HEK293 (cell line): ENCODE measurements around the gene ZNF629.

Experiments
- CTCF ChIA-PET: fragments of 350-600 bp; formaldehyde crosslinking; extraction: SDS; loops from one replicate; lab custom pipeline; 2021; ENCODE audit warnings: antibody characterized with exemption; lab: Yijun Ruan, JAX
- POLR2A ChIA-PET: fragments of 300-600 bp; formaldehyde crosslinking; extraction: SDS; loops from one replicate; lab custom pipeline; 2020; ENCODE audit warnings: antibody characterized with exemption, inconsistent platforms; lab: Yijun Ruan, JAX
- H3K27ac ChIP-seq: fragments of 200-500 bp; sonication (Bioruptor generic); 2 replicates; pipeline ENCODE4 v1.5.1; 2014; ENCODE audit warnings: low read depth, low read length, control low read depth, inconsistent platforms; ENCODE audit errors: extremely low read depth
- H3K36me3 ChIP-seq, 2 experiments: fragments of 200-500 bp in 1 of 2; sonication (Bioruptor generic) in 1 of 2; 1 replicate in 1 of 2; 2 replicates in 1 of 2; pipeline ENCODE4 v1.5.1; 2014 to 2017; ENCODE audit warnings: inconsistent platforms in 2 of 2, low read length in 2 of 2; ENCODE audit not compliant: control insufficient read depth in 2 of 2, insufficient read depth in 1 of 2
- H3K4me1 ChIP-seq: fragments of 200-500 bp; sonication (Bioruptor generic); 2 replicates; pipeline ENCODE4 v1.5.1; 2014; ENCODE audit warnings: mild to moderate bottlenecking, low read length, inconsistent platforms; ENCODE audit not compliant: control insufficient read depth, insufficient read depth
- H3K4me3 ChIP-seq: 2 replicates; pipeline ENCODE4 v1.5.1; 2011; ENCODE audit warnings: low read depth, mild to moderate bottlenecking, control low read depth, low read length, moderate library complexity
- H3K9me3 ChIP-seq: fragments of 200-500 bp; sonication (Bioruptor generic); 2 replicates; pipeline ENCODE4 v1.5.1; 2014; ENCODE audit warnings: low read depth, low read length, inconsistent platforms; ENCODE audit not compliant: control insufficient read depth, insufficient read depth
- BCL11A ChIP-seq: fragments of 450-650 bp; formaldehyde crosslinking; IDR thresholded peaks from 2 replicates; pipeline ENCODE4 v1.5.1; 2016; ENCODE audit warnings: low read depth, missing biosample characterization, missing genetic modification characterization
- EGR2 ChIP-seq: fragments of 450-650 bp; formaldehyde crosslinking; IDR thresholded peaks from 2 replicates; pipeline ENCODE4 v1.5.1; 2016; ENCODE audit warnings: low read depth, missing biosample characterization, missing genetic modification characterization
- HIC1 ChIP-seq: fragments of 450-650 bp; formaldehyde crosslinking; IDR thresholded peaks from 2 replicates; pipeline ENCODE4 v1.5.1; 2016; ENCODE audit warnings: missing biosample characterization, missing genetic modification characterization
- MYNN ChIP-seq: fragments of 450-650 bp; formaldehyde crosslinking; IDR thresholded peaks from 2 replicates; pipeline ENCODE4 v1.5.1; 2016; ENCODE audit warnings: missing biosample characterization, missing genetic modification characterization, borderline replicate concordance
- PBX3 ChIP-seq: sonication (generic); formaldehyde crosslinking; IDR thresholded peaks from 2 replicates; pipeline ENCODE4 v1.8.1; 2022; ENCODE audit warnings: mild to moderate bottlenecking, moderate library complexity, missing genetic modification reagents
- PRDM1 ChIP-seq: fragments of 450-650 bp; formaldehyde crosslinking; IDR thresholded peaks from 2 replicates; pipeline ENCODE4; 2016; ENCODE audit warnings: missing biosample characterization, missing genetic modification characterization
- ZFP37 ChIP-seq: fragments of 450-650 bp; formaldehyde crosslinking; IDR thresholded peaks from 2 replicates; pipeline ENCODE4 v1.5.1; 2016; ENCODE audit warnings: missing biosample characterization, missing genetic modification characterization
- ZNF174 ChIP-seq: fragments of 450-650 bp; formaldehyde crosslinking; IDR thresholded peaks from 2 replicates; pipeline ENCODE4 v1.5.0; 2017; ENCODE audit warnings: missing biosample characterization, mild to moderate bottlenecking, missing genetic modification characterization
- ZNF221 ChIP-seq: fragments of 450-650 bp; formaldehyde crosslinking; IDR thresholded peaks from 2 replicates; pipeline ENCODE4 v1.5.1; 2017; ENCODE audit warnings: missing biosample characterization, missing genetic modification characterization, borderline replicate concordance
- ZNF223 ChIP-seq: fragments of 450-650 bp; formaldehyde crosslinking; IDR thresholded peaks from 2 replicates; pipeline ENCODE4 v1.5.1; 2016; ENCODE audit warnings: missing biosample characterization, missing genetic modification characterization
- ZNF292 ChIP-seq: fragments of 450-650 bp; formaldehyde crosslinking; IDR thresholded peaks from 2 replicates; pipeline ENCODE4 v1.5.1; 2016; ENCODE audit warnings: low read depth, missing biosample characterization, missing genetic modification characterization, borderline replicate concordance
- ZNF555 ChIP-seq: fragments of 450-650 bp; formaldehyde crosslinking; conservative IDR thresholded peaks from 2 replicates; pipeline ENCODE4 v1.5.1; 2017; ENCODE audit warnings: missing biosample characterization, mild to moderate bottlenecking, missing genetic modification characterization, inconsistent platforms
- ZNF600 ChIP-seq: fragments of 450-650 bp; formaldehyde crosslinking; IDR thresholded peaks from 2 replicates; pipeline ENCODE4 v1.5.1; 2016; ENCODE audit warnings: missing biosample characterization, missing genetic modification characterization
- ZNF624 ChIP-seq: fragments of 450-650 bp; formaldehyde crosslinking; IDR thresholded peaks from 2 replicates; pipeline ENCODE4 v1.5.1; 2017; ENCODE audit warnings: missing biosample characterization, missing genetic modification characterization
- ZNF677 ChIP-seq: fragments of 450-650 bp; IDR thresholded peaks from 2 replicates; pipeline ENCODE4 v1.5.0; 2018; ENCODE audit warnings: missing biosample characterization, mild to moderate bottlenecking, missing genetic modification characterization, moderate library complexity
- ZNF776 ChIP-seq: fragments of 450-650 bp; formaldehyde crosslinking; IDR thresholded peaks from 2 replicates; pipeline ENCODE4 v1.5.0; 2017; ENCODE audit warnings: missing biosample characterization, missing genetic modification characterization, borderline replicate concordance
- ZNF791 ChIP-seq: fragments of 450-650 bp; formaldehyde crosslinking; IDR thresholded peaks from 2 replicates; pipeline ENCODE4 v1.5.1; 2016; ENCODE audit warnings: missing biosample characterization, missing genetic modification characterization

Gene ZNF629

GRCh38 chr16:30737794-30738648, 49.0 kb downstream of the ZNF629 start:
- H3K27ac ChIP-seq, result no peak overlapping the region
- peaks cover 48 to 93% of the 10 kb centered on the region in 2 experiments; a peak in 2 of 3 replicates for H3K36me3 ChIP-seq
- POLR2A ChIA-PET, result interaction anchor here (1.2 to 3.8 kb wide), 2 partner anchors 8 to 10 kb away, joined by 3 to 25 read pairs; partner anchors contain the start of gene PHKG2

GRCh38 chr16:30736995-30737793, 49.8 kb downstream of the ZNF629 start:
- Histone ChIP-seq H3K4me3 (no peak overlapping the region), H3K27ac (no peak overlapping the region), H3K4me1 (no peaks in the 10 kb centered on the region), H3K36me3 (peaks cover 55 to 94% of the 10 kb centered on the region in 2 experiments; a peak in 2 of 3 replicates), H3K9me3 (no peaks in the 10 kb centered on the region)
- ChIA-PET POLR2A (interaction anchor here (3.8 kb wide), 1 partner anchor 11 kb away, joined by 25 read pairs; the partner anchor contains the start of gene PHKG2), CTCF (no interaction called here)
- peak; percentile 76 for TF ChIP-seq ZNF600
- TF ChIP-seq ZNF221 (tag by site-specific recombination), result no peak
- peak; percentile 93 for TF ChIP-seq ZNF223 (tag by site-specific recombination)
- no peak for TF ChIP-seq ZNF555
- no peak for TF ChIP-seq PRDM1 (tag by site-specific recombination)
- 0 out of 2 replicates have a peak, but pooled peaks have one; percentile 30 for TF ChIP-seq HIC1
- TF ChIP-seq ZNF791, result no peak

More at GRCh38 chr16:30737794-30738648, 49.0 kb downstream of the ZNF629 start:
- no peaks in the 10 kb centered on the region for H3K4me1 ChIP-seq
- CTCF ChIA-PET, result interaction anchor here (1.1 kb wide), 1 partner anchor 10 kb away, joined by 3 read pairs; the partner anchor contains the start of gene PHKG2
- no peak overlapping the region for H3K4me3 ChIP-seq
- TF ChIP-seq ZNF624, result no peak
- TF ChIP-seq MYNN (tag by site-specific recombination), result no peak
- no peak for TF ChIP-seq ZNF292 (tag by site-specific recombination)
- no peak for TF ChIP-seq ZNF174
- TF ChIP-seq BCL11A (tag by site-specific recombination), result 0 out of 2 replicates have a peak, but pooled peaks have one; percentile 14
- no peak for TF ChIP-seq ZNF677 (tag by site-specific recombination)
- TF ChIP-seq PBX3, result no peak
- H3K9me3 ChIP-seq, result no peaks in the 10 kb centered on the region

GRCh38 chr16:30731411-30731810, 55.6 kb downstream of the ZNF629 start:
- no peaks in the 10 kb centered on the region for H3K4me1 ChIP-seq
- no peak overlapping the region for H3K4me3 ChIP-seq
- H3K9me3 ChIP-seq, result no peaks in the 10 kb centered on the region
- CTCF ChIA-PET, result interaction anchor here (1.2 kb wide), 1 partner anchor 223 kb away, joined by 4 read pairs; no protein-coding TSS in a partner anchor
- H3K36me3 ChIP-seq, result peaks cover 82 to 99% of the 10 kb centered on the region in 2 experiments
- TF ChIP-seq ZNF223 (tag by site-specific recombination) (no peak), ZNF776 (no peak), EGR2 (tag by site-specific recombination) (no peak), ZFP37 (no peak), ZNF292 (tag by site-specific recombination) (no peak), MYNN (tag by site-specific recombination) (no peak)
- POLR2A ChIA-PET, result interaction anchor here (2.4 kb wide), 1 partner anchor 17 kb away, joined by 12 read pairs; the partner anchor contains the start of gene PHKG2
- H3K27ac ChIP-seq, result no peak overlapping the region
